GM12878 (cell line): ENCODE data around the gene IL36B. TPM values are rescaled to one million over a fixed set of nuclear protein-coding genes. Genes with fewer than 3 reads are reported as not detected.

Experiments
- ATAC-seq: fragments of 200-7000 bp; cut with Tn5 transposase; 3 replicates; pipeline ENCODE4 v1.9.1; 2020; ENCODE audit warnings: mild to moderate bottlenecking, moderate library complexity
- BruUV-seq: library from RNA; stranded (reverse); fragments of 400-500 nt; replicated peaks from 2 replicates; lab custom pipeline; 2021; lab: Mats Ljungman, UMichigan
- CTCF ChIA-PET: fragments of 300-600 bp; sonication (Branson Sonifier 250); formaldehyde crosslinking; extraction: SDS; loops from one replicate; lab custom pipeline; 2021; ENCODE audit warnings: inconsistent platforms; lab: Yijun Ruan, JAX
- POLR2A ChIA-PET: fragments of 350-600 bp; formaldehyde crosslinking; extraction: SDS; loops from one replicate; lab custom pipeline; 2021; ENCODE audit warnings: inconsistent platforms; lab: Charles Lee
- RAD21 ChIA-PET: fragments of 300-600 bp; sonication (Branson Sonifier 250); formaldehyde crosslinking; loops from one replicate; lab custom pipeline; 2023; ENCODE audit warnings: antibody characterized with exemption; ENCODE audit not compliant: unreplicated experiment; lab: Charles Lee
- SMC1A ChIA-PET: fragments of 300-600 bp; sonication (Branson Sonifier 250); formaldehyde crosslinking; loops from one replicate; lab custom pipeline; 2023; ENCODE audit not compliant: unreplicated experiment, uncharacterized antibody; lab: Charles Lee
- DNase-seq: peaks from one replicate; pipeline ENCODE4 v3.0.0-alpha.2; 2011; ENCODE audit warnings: low read depth, low spot score
- FAIRE-seq: peaks from 3 replicates; lab custom pipeline; 2011; peaks lifted over from hg19 to GRCh38; lab: Jason Lieb, UNC
- H2AFZ ChIP-seq: 2 replicates; pipeline ENCODE4 v1.6.0; 2011; ENCODE audit warnings: low read depth, low read length, control low read depth; ENCODE audit not compliant: control insufficient read depth
- H3K27ac ChIP-seq: 2 replicates; pipeline ENCODE4 v1.5.1; 2011; ENCODE audit warnings: control low read depth; ENCODE audit not compliant: control insufficient read depth, insufficient read depth
- H3K27me3 ChIP-seq, 2 experiments: replicated peaks in 1 of 2; 2 replicates each; pipeline versions ENCODE4 v1.6.0 to v1.6.1; 2011; ENCODE audit warnings: low read length in 1 of 2; ENCODE audit not compliant: control insufficient read depth in 2 of 2, insufficient read depth in 2 of 2
- H3K36me3 ChIP-seq, 2 experiments: 2 replicates each; pipeline ENCODE4 v1.5.1; 2011; ENCODE audit warnings: low read length in 1 of 2; ENCODE audit not compliant: control insufficient read depth in 2 of 2, insufficient read depth in 2 of 2
- H3K4me1 ChIP-seq: 2 replicates; pipeline ENCODE4 v1.6.1; 2011; ENCODE audit warnings: mild to moderate bottlenecking, low read length, moderate library complexity, mixed read lengths; ENCODE audit not compliant: control insufficient read depth, insufficient read depth
- H3K4me2 ChIP-seq: 2 replicates; pipeline ENCODE4 v1.6.0; 2011; ENCODE audit warnings: control low read depth; ENCODE audit not compliant: control insufficient read depth, insufficient read depth
- H3K4me3 ChIP-seq: fragments of 200-600 bp; sonication (generic); 2 replicates; pipeline ENCODE4 v1.5.1; 2016
- H3K79me2 ChIP-seq: 2 replicates; pipeline ENCODE4 v1.6.0; 2011; ENCODE audit warnings: low read length; ENCODE audit not compliant: control insufficient read depth, insufficient read depth
- H3K9ac ChIP-seq: 2 replicates; pipeline ENCODE4 v1.8.0; 2011; ENCODE audit warnings: low read length, control low read depth, mixed read lengths; ENCODE audit not compliant: control insufficient read depth, insufficient read depth
- H3K9me3 ChIP-seq: replicated peaks from 3 replicates; pipeline ENCODE4 v1.5.1; 2011; ENCODE audit warnings: mild to moderate bottlenecking, low read length; ENCODE audit not compliant: control insufficient read depth, insufficient read depth
- H4K20me1 ChIP-seq: 2 replicates; pipeline ENCODE4 v1.6.0; 2011; ENCODE audit not compliant: control insufficient read depth, insufficient read depth
- BACH1 ChIP-seq: fragments of 450-650 bp; IDR thresholded peaks from 2 replicates; pipeline ENCODE4 v1.6.1; 2017; ENCODE audit warnings: mild to moderate bottlenecking, borderline replicate concordance
- BCL3 ChIP-seq: IDR thresholded peaks from 2 replicates; pipeline ENCODE4 v1.6.1; 2011; ENCODE audit warnings: borderline replicate concordance, low read depth, mild to moderate bottlenecking, moderate library complexity, low read length; ENCODE audit not compliant: insufficient read depth, poor library complexity, severe bottlenecking
- BHLHE40 ChIP-seq, 2 experiments: fragments of 450-650 bp in 1 of 2; IDR thresholded peaks; 2 replicates each; pipeline ENCODE4 v1.6.1; 2011 to 2017; ENCODE audit warnings: low read depth in 2 of 2, borderline replicate concordance in 1 of 2, improper control_type of control experiment in 1 of 2, low read length in 1 of 2, mild to moderate bottlenecking in 1 of 2
- DPF2 ChIP-seq: fragments of 450-650 bp; IDR thresholded peaks from 2 replicates; pipeline ENCODE4 v1.6.1; 2017; ENCODE audit warnings: mild to moderate bottlenecking
- KDM1A ChIP-seq: fragments of 200-600 bp; sonication (generic); IDR thresholded peaks from 2 replicates; pipeline ENCODE4 v1.6.1; 2016; ENCODE audit warnings: borderline replicate concordance
- NFXL1 ChIP-seq: fragments of 450-650 bp; IDR thresholded peaks from 2 replicates; pipeline ENCODE4 v1.6.1; 2017; ENCODE audit warnings: antibody characterized with exemption, mild to moderate bottlenecking, borderline replicate concordance
- NR2F1 ChIP-seq: fragments of 450-650 bp; conservative IDR thresholded peaks from 2 replicates; pipeline ENCODE4 v1.6.1; 2017; ENCODE audit warnings: mild to moderate bottlenecking
- PBX3 ChIP-seq: IDR thresholded peaks from 2 replicates; pipeline ENCODE4 v1.6.1; 2011; ENCODE audit warnings: mild to moderate bottlenecking, low read depth, low read length, moderate library complexity; ENCODE audit not compliant: insufficient replicate concordance
- RFX5 ChIP-seq: IDR thresholded peaks from 2 replicates; pipeline ENCODE4 v1.6.1; 2011; ENCODE audit warnings: low read depth, low read length, improper control_type of control experiment
- SPI1 ChIP-seq: IDR thresholded peaks from 2 replicates; pipeline ENCODE4 v1.6.1; 2011; ENCODE audit warnings: low read depth, mild to moderate bottlenecking, low read length, moderate library complexity, borderline replicate concordance; ENCODE audit not compliant: insufficient read depth
- ZBTB4 ChIP-seq: fragments of 450-650 bp; formaldehyde crosslinking; IDR thresholded peaks from 2 replicates; pipeline ENCODE4 v1.4.0; 2022; ENCODE audit warnings: mild to moderate bottlenecking, moderate library complexity
- ZNF207 ChIP-seq: fragments of 450-650 bp; IDR thresholded peaks from 2 replicates; pipeline ENCODE4 v1.6.1; 2014; ENCODE audit warnings: antibody characterized with exemption, mild to moderate bottlenecking, borderline replicate concordance
- ZNF384 ChIP-seq: IDR thresholded peaks from 2 replicates; pipeline ENCODE4 v1.6.1; 2012; ENCODE audit warnings: low read depth, mild to moderate bottlenecking, low read length, improper control_type of control experiment, borderline replicate concordance
- ZNF687 ChIP-seq: fragments of 450-650 bp; IDR thresholded peaks from 2 replicates; pipeline ENCODE4 v1.6.1; 2017; ENCODE audit warnings: mild to moderate bottlenecking, moderate library complexity
- WGBS: methylation state at CpG from one replicate; pipeline ENCODE4 v1.1.6; 2016; ENCODE audit warnings: low lambda C conversion rate; ENCODE audit not compliant: insufficient replicate concordance, insufficient coverage; ENCODE audit errors: missing lambda C conversion rate; 5-methylcytosine and 5-hydroxymethylcytosine counted together
- in situ Hi-C: fragments of 300-500 bp; cut with MboI; formaldehyde crosslinking; loops from 9 replicates; pipeline ENCODE4 v1.14.3; 2018; ENCODE audit warnings: mixed read lengths
- intact Hi-C: fragments of 100-400 bp; cut with micrococcal nuclease; formaldehyde crosslinking; loops from one replicate; pipeline ENCODE4 v1.14.2; 2022; ENCODE audit not compliant: unreplicated experiment
- polyA plus RNA-seq, 11 experiments: library from polyadenylated mRNA; depleted of rRNA in 4 of 11; unstranded in 6 of 11; stranded (reverse) in 5 of 11; fragments of >200 nt; fragmentation: Nextera tagmentation in 4 of 11; fragmentation: Illumina TruSeq in 1 of 11; extraction: Ambion mirVana in 4 of 11; extraction: Trizol in 1 of 11; gene quantifications; 1 replicate in 1 of 11; 2 replicates in 10 of 11; pipeline versions ENCODE4 v1.2.1 to v1.2.3, GENCODE V29; 2011 to 2016; ENCODE audit warnings: inconsistent platforms in 2 of 11, missing spikeins in 2 of 11, low read depth in 1 of 11
- total RNA-seq, 4 experiments: library from RNA; depleted of rRNA in 3 of 4; stranded (reverse); fragments of >200 nt in 3 of 4; fragmentation: Illumina TruSeq in 1 of 4; extraction: Trizol in 1 of 4; gene quantifications; 2 replicates each; pipeline versions ENCODE4 v1.2.1 to v1.2.3, GENCODE V29; 2013 to 2021

IL36B gene
- total and polyA plus RNA-seq, 10 of the 15 experiments (the other 5 are each of a cell fraction or from before 2014, with no cell fraction given), result not detected

- intact Hi-C loops, result no loop called here
- no peak overlapping the region for H3K9ac ChIP-seq
- H3K4me2 ChIP-seq, result no peak overlapping the region
- WGBS, result 0% methylated on average over 1 of the region's 1 CpG
- H4K20me1 ChIP-seq, result no peaks in the 10 kb centered on the region
- H3K79me2 ChIP-seq, result no peaks in the 10 kb centered on the region
- no peak for DNase-seq
- H3K27me3 ChIP-seq, result no peaks in the 10 kb centered on the region; a peak in 1 of 4 replicates
- ChIA-PET SMC1A (interaction anchor here (1.1 kb wide), 1 partner anchor 22 kb away, joined by 3 read pairs; no protein-coding TSS in a partner anchor), CTCF (no interaction called here), POLR2A (no interaction called here), RAD21 (no interaction called here)
- no peak for FAIRE-seq
- BruUV-seq, result no TSS peak
- H3K36me3 ChIP-seq, result no peaks in the 10 kb centered on the region
- H3K4me3 ChIP-seq, result no peak overlapping the region
- H3K27ac ChIP-seq, result no peak overlapping the region
- H2AFZ ChIP-seq, result no peak overlapping the region
- peaks cover 2% of the 10 kb centered on the region; the same call in 1 of the 3 replicates for H3K9me3 ChIP-seq
- ATAC-seq, result no peak
- H3K4me1 ChIP-seq, result no peaks in the 10 kb centered on the region
- in situ Hi-C loops, result no loop called here
- TF ChIP-seq BCL3, result no peak
- TF ChIP-seq BHLHE40 (IDR thresholded peaks at IDR 0.05; ENCODE audit: borderline replicate concordance in 1 of 2, low read depth in 2 of 2, low read length in 1 of 2), result no peak
- no peak for TF ChIP-seq RFX5
- no peak for TF ChIP-seq ZNF687
- TF ChIP-seq NFXL1, result no peak
- no peak for TF ChIP-seq ZNF207
- TF ChIP-seq DPF2, result no peak
- no peak for TF ChIP-seq BACH1
- no peak for TF ChIP-seq NR2F1
- no peak for TF ChIP-seq SPI1
- no peak for TF ChIP-seq KDM1A
- no peak for TF ChIP-seq ZBTB4 (CRISPR knock-in tag)
- TF ChIP-seq PBX3, result no peak
- no peak for TF ChIP-seq ZNF384
Observed at GRCh38 chr2:113056521-113056920, 3.9 kb upstream of the IL36B start.
